PC-3 (cell line): ENCODE results near the gene KCNIP2. TPM values are rescaled to one million over a fixed set of nuclear protein-coding genes. Genes with fewer than 3 reads are reported as not detected.

Experiments
- ATAC-seq: fragments of 200-7000 bp; cut with Tn5 transposase; 2 replicates; pipeline ENCODE4 v1.9.1; 2020; ENCODE audit warnings: mild to moderate bottlenecking, moderate library complexity
- BruUV-seq: library from RNA; stranded (reverse); fragments of 400-500 nt; replicated peaks from 2 replicates; lab custom pipeline; 2021; lab: Mats Ljungman, UMichigan
- CTCF ChIA-PET: fragments of 300-600 bp; sonication (Branson Sonifier 250); formaldehyde crosslinking; loops from one replicate; lab custom pipeline; 2022; ENCODE audit warnings: antibody characterized with exemption; lab: Charles Lee
- POLR2A ChIA-PET: fragments of 300-600 bp; sonication (Branson Sonifier 250); formaldehyde crosslinking; loops from one replicate; lab custom pipeline; 2022; ENCODE audit warnings: antibody characterized with exemption; ENCODE audit not compliant: unreplicated experiment; lab: Charles Lee
- DNase-seq: peaks from one replicate; pipeline ENCODE4 v3.0.0-alpha.2; 2015
- H2AFZ ChIP-seq: fragments of 300-600 bp; sonication (generic); 2 replicates; pipeline ENCODE4 v1.6.0; 2016; ENCODE audit warnings: antibody characterized with exemption, low read length
- H3F3A ChIP-seq: fragments of 300-600 bp; sonication (generic); one replicate; pipeline ENCODE4 v1.6.0; 2017; ENCODE audit warnings: antibody characterized with exemption, low read length, control low read depth, mild to moderate bottlenecking; ENCODE audit not compliant: unreplicated experiment
- H3K27ac ChIP-seq: fragments of 300-600 bp; sonication (generic); 2 replicates; pipeline ENCODE4 v1.5.1; 2016; ENCODE audit warnings: mild to moderate bottlenecking, low read length
- H3K27me3 ChIP-seq: fragments of 300-600 bp; sonication (generic); 2 replicates; pipeline ENCODE4 v1.6.1; 2016; ENCODE audit warnings: low read length, mixed read lengths
- H3K36me3 ChIP-seq: fragments of 300-600 bp; sonication (generic); 2 replicates; pipeline ENCODE4 v1.6.1; 2016; ENCODE audit warnings: low read depth, mixed run types, low read length, mixed read lengths
- H3K4me1 ChIP-seq: fragments of 300-600 bp; sonication (generic); 2 replicates; pipeline ENCODE4 v1.5.1; 2016; ENCODE audit warnings: low read length; ENCODE audit not compliant: insufficient read depth
- H3K4me2 ChIP-seq: fragments of 300-600 bp; sonication (generic); 2 replicates; pipeline ENCODE4 v1.6.0; 2016; ENCODE audit warnings: low read length
- H3K4me3 ChIP-seq: fragments of 300-600 bp; sonication (generic); 2 replicates; pipeline ENCODE4 v1.5.1; 2016; ENCODE audit warnings: mild to moderate bottlenecking, low read length, mixed read lengths
- H3K79me2 ChIP-seq: fragments of 300-600 bp; sonication (generic); 2 replicates; pipeline ENCODE4 v1.6.1; 2017; ENCODE audit warnings: low read length, mixed read lengths
- H3K9ac ChIP-seq: fragments of 300-600 bp; sonication (generic); 2 replicates; pipeline ENCODE4 v1.6.0; 2016; ENCODE audit warnings: mild to moderate bottlenecking, low read length
- H3K9me2 ChIP-seq: fragments of 300-600 bp; sonication (generic); replicated peaks from 2 replicates; pipeline ENCODE4 v1.6.1; 2016; ENCODE audit warnings: mixed run types, low read length, mixed read lengths
- H3K9me3 ChIP-seq: fragments of 300-600 bp; sonication (generic); 2 replicates; pipeline ENCODE4 v1.6.1; 2016; ENCODE audit warnings: low read length, mixed read lengths
- H4K20me1 ChIP-seq: fragments of 300-600 bp; sonication (generic); 2 replicates; pipeline ENCODE4 v1.6.1; 2016; ENCODE audit warnings: low read length, mixed read lengths
- CTCF ChIP-seq: fragments of 300-600 bp; sonication (generic); conservative IDR thresholded peaks from 2 replicates; pipeline ENCODE4 v1.5.1; 2017; ENCODE audit warnings: antibody characterized with exemption, low read depth, mild to moderate bottlenecking, low read length
- EZH2 ChIP-seq: fragments of 300-600 bp; sonication (generic); IDR thresholded peaks from one replicate; pipeline ENCODE4 v1.6.1; 2017; ENCODE audit warnings: antibody characterized with exemption, mild to moderate bottlenecking, low read length; ENCODE audit not compliant: unreplicated experiment
- EZH2phosphoT487 ChIP-seq: fragments of 300-600 bp; sonication (generic); IDR thresholded peaks from 2 replicates; pipeline ENCODE4 v1.6.1; 2018; ENCODE audit warnings: mild to moderate bottlenecking, antibody characterized with exemption, low read length, borderline replicate concordance
- intact Hi-C: fragments of 100-400 bp; cut with micrococcal nuclease; formaldehyde crosslinking; loops from 2 replicates; pipeline ENCODE4 v1.9.0; 2023
- total RNA-seq: library from RNA; depleted of rRNA; stranded (reverse); fragments of >200 nt; gene quantifications from 2 replicates; pipeline ENCODE4 v1.2.3, GENCODE V29; 2014

The KCNIP2 gene
- total RNA-seq, 1 experiment from 2014 or later: 1.5 TPM

- ChIA-PET CTCF (no interaction called here), POLR2A (no interaction called here)
- DNase-seq: no peak
- Histone ChIP-seq H3F3A (peaks cover 3% of the 10 kb centered on the region), H3K9me2 (no peaks in the 10 kb centered on the region), H3K9ac (no peak overlapping the region), H3K4me1 (peaks cover 11% of the 10 kb centered on the region), H3K36me3 (peaks cover 16% of the 10 kb centered on the region), H4K20me1 (no peaks in the 10 kb centered on the region), H3K79me2 (peaks cover 18% of the 10 kb centered on the region), H3K27ac (no peak overlapping the region), H3K4me3 (no peak overlapping the region), H3K27me3 (no peaks in the 10 kb centered on the region), H3K9me3 (no peaks in the 10 kb centered on the region), H2AFZ (no peak overlapping the region), H3K4me2 (no peak overlapping the region)
- no peak for TF ChIP-seq EZH2phosphoT487
- TF ChIP-seq CTCF: no peak
- TF ChIP-seq EZH2: no peak
- intact Hi-C loops: no loop called here
- no TSS peak for BruUV-seq
- ATAC-seq: no peak
Measured at GRCh38 chr10:101785801-101786200, 57.8 kb downstream of the KCNIP2 start.

GRCh38 chr10:101784558-101784957, 59.0 kb downstream of the KCNIP2 start:
- H4K20me1 ChIP-seq: no peaks in the 10 kb centered on the region
- ChIA-PET POLR2A (no interaction called here), CTCF (interaction anchor here (1.3 kb wide), 1 partner anchor 182 kb away, joined by 6 read pairs; no protein-coding TSS in a partner anchor)
- no peak overlapping the region for H3K27ac ChIP-seq
- no peak overlapping the region for H2AFZ ChIP-seq
- no TSS peak for BruUV-seq
- H3K9me2 ChIP-seq: no peaks in the 10 kb centered on the region
- peaks cover 20% of the 10 kb centered on the region for H3K4me1 ChIP-seq
- no peaks in the 10 kb centered on the region for H3K27me3 ChIP-seq
- intact Hi-C loops: loop anchor here (5.0 kb wide), 1 partner anchor 197 kb away; the partner anchor contains the start of genes DPCD and POLL
- H3K36me3 ChIP-seq: peaks cover 12% of the 10 kb centered on the region
- no peak overlapping the region for H3K4me2 ChIP-seq
- TF ChIP-seq CTCF: no peak
- no peak for TF ChIP-seq EZH2
- TF ChIP-seq EZH2phosphoT487: no peak
- no peak overlapping the region for H3K9ac ChIP-seq
- no peaks in the 10 kb centered on the region for H3K9me3 ChIP-seq
- H3K4me3 ChIP-seq: no peak overlapping the region
- ATAC-seq (no peak), DNase-seq (no peak)
- H3K79me2 ChIP-seq: peaks cover 18% of the 10 kb centered on the region
- H3F3A ChIP-seq: peaks cover 3% of the 10 kb centered on the region

GRCh38 chr10:101783736-101784118, 59.9 kb downstream of the KCNIP2 start:
- Histone ChIP-seq H3F3A (peaks cover 3% of the 10 kb centered on the region), H2AFZ (peak overlapping the region; percentile 88; the same call in 1 of the 2 replicates), H3K27ac (0 out of 2 replicates have a peak overlapping the region, but pooled peaks have one; percentile 59), H3K79me2 (peaks cover 18% of the 10 kb centered on the region), H3K9me2 (no peaks in the 10 kb centered on the region), H3K4me1 (peaks cover 20% of the 10 kb centered on the region), H3K36me3 (peaks cover 12% of the 10 kb centered on the region), H3K4me2 (peak overlapping the region; percentile 99), H3K4me3 (peak overlapping the region; percentile 95), H3K27me3 (no peaks in the 10 kb centered on the region), H4K20me1 (no peaks in the 10 kb centered on the region), H3K9ac (peak overlapping the region; percentile 96), H3K9me3 (no peaks in the 10 kb centered on the region)
- intact Hi-C loops: loop anchor here (5.0 kb wide), 1 partner anchor 196 kb away; the partner anchor contains the start of genes DPCD and POLL
- no TSS peak for BruUV-seq
- DNase-seq (no peak), ATAC-seq (peak; percentile 3; the same call in 1 of the 2 replicates)
- TF ChIP-seq EZH2: no peak
- no peak for TF ChIP-seq CTCF
- no peak for TF ChIP-seq EZH2phosphoT487
- ChIA-PET POLR2A (interaction anchor here (0.7 kb wide), 1 partner anchor 76 kb away, joined by 3 read pairs; no protein-coding TSS in a partner anchor), CTCF (interaction anchor here (0.7 to 1.3 kb wide), 2 partner anchors 96 to 181 kb away, joined by 4 to 6 read pairs; no protein-coding TSS in a partner anchor)
